ENCODE measurements around the gene CDC14A. TPM values are rescaled to one million over a fixed set of nuclear protein-coding genes. Genes with fewer than 3 reads are reported as not detected.
A peak's percentile ranks its signal among the peaks of the same experiment; 100 is the strongest.

Gene CDC14A
- total RNA-seq, 1 donor from 2014 or later, result 16.8 TPM

DNA sequence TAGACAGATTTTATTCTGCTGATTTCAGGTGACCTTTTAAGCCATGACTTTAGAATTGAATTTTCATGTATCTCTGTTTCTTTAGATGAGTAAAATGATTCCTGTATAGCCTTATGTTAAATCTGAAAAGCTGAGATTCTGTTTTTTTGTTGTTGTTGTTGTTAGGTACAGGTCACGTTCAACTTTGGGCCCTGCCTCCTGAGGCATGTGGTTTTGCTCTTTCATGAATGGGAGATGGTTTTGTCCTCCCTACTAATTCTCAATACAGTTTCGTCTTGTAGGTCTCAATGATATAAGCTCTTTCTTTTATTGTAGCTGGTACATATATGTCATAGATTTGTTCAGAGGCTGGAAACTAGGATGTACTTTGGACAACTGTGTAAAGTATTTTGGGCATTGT is 79.6 kb downstream of the CDC14A start:
- intact Hi-C loops (cut with DNase I), result no loop called here
- no peak for ATAC-seq

DNA sequence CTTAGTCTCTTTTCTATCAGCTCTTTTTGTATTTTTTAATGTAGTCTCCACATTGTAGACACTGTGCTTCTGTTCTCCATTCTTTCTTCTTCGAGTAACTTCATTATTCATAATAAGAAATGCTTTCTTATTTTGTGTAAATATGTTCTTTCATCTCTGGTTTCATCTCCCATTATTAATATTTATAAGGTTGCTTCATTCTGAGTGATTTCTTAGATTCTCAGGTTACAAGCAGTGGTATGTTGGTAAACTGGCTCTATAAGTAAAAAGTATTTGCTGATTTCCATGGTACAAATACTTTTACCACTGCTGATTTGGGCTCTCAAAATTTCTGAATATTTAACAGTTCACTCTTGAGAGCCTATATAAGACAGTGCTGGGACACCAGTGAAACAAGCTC is 81.3 kb downstream of the CDC14A start:
- intact Hi-C loops (cut with DNase I), result no loop called here
- ATAC-seq, result no peak

More for the DNA sequence above, 79.6 kb downstream of the CDC14A start:
- no peak for DNase-seq (ENCODE audit: low spot score)

DNA sequence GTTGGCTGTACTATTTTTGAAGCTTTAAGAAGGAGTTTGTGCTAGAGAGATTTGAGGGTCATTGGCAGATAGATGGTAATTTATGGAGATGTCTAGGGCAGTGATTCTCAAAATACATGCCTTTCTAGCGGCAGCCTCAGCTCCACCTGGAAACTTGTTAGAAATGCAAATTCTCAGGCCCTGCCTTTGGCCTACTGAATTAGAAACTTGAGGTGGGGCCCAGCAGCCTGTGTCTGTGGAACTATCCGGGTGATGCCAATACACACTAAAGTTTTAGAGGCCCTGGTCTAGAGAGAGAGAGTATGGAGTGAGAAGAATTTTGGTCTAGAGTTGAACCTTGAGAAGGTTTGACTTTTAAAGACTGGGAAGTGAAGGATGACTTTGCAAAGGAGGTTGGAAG is 82.5 kb downstream of the CDC14A start:
- no peak for ATAC-seq
- DNase-seq (ENCODE audit: low spot score), result no peak
- intact Hi-C loops (cut with DNase I), result no loop called here

More for the DNA sequence above, 81.3 kb downstream of the CDC14A start:
- no peak for DNase-seq (ENCODE audit: low spot score)

DNA sequence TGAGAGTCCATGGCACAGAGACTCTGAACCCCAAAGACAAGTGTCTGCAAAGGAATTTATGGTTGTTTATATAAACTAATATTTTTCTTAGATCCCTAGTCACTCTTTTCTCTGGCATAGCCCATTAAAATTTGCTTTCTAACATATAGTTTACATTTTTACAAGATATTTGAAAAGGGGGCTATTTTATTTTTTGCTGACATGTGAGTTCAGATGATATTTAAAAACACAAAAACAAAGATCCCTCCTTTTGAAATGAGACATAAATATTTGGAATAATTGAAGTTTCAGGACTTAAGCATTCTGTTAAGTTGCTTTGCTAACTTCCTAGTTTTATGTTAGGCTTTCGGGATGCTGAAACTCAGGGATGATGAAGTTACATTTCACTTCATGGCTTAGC is 86.1 kb downstream of the CDC14A start:
- ATAC-seq (no peak), DNase-seq (ENCODE audit: low spot score) (no peak)
- intact Hi-C loops (cut with DNase I), result no loop called here

DNA sequence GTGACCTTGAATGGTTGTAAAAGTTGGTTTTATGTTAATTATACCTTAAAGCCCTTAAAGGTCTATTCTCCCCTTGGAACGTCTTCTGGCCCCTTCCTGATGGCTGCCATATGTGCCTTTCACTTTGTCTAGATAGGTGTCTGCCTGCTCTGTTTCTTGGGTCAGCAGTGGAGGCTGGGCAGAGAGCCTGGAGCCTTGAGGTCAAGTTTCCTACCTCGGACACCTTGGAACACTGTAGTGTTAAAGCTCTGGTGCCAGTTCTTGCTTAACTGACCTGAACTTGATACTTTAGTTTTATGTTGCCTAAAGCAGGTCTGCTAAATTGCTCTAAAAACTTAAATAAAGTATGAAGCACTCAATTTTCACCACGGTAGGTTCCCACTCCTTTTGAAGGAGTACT is 86.5 kb downstream of the CDC14A start:
- intact Hi-C loops (cut with DNase I), result no loop called here
- ATAC-seq, result no peak
- DNase-seq (ENCODE audit: low spot score), result no peak

DNA sequence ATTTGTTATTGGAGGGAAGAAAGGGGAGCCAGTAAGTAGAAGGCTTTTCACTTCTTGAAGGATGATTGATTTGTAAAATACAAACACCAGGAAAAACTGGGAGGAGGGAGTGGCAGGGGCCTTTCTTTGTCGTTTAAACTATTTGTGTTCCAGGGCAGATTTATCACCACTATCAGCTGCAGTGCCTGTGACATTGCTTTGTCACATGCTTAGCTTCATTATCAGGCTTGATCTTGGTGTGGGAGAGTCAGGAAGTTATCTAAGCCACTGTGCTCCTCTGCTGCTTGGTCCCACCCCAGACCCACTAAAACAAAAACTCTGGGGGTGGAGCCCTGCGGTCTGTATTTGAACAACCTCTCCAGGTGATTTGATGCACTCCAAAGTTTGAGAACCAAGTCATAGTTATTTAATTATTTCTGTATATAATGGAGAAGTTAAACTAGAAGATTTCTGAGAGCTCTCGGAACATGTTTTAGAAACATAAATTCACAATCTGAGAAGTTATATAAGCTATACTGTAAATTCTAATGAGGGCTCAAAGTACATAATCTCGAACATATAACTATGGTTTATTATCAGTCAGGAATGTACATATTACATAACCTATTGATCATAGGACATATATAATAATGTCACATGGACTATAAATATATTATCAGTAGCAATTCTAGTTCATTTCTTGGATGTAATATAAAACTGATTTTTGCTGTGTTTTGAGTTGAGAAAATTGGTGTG is 87.9 kb downstream of the CDC14A start:
- DNase-seq (ENCODE audit: low spot score) (no peak), ATAC-seq (peak; percentile 58)
- intact Hi-C loops (cut with DNase I), result no loop called here

DNA sequence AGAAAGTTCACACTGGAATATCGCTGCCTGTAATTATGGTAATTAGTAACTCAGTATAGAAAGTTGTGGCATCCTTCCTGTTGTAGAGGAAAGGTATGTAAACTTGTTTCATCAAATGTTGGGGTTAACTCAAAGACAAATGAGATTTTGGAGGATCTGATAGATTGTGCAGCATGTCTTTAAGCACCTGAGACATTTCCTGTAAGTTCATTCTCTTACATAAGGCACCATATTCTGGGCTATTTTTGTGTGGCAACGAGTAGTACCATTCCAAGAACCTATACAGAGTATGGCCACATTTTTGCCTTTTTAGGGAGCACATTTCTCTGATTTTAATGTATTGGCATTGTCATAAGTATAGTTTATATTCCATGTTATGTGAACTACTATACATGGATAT is 88.8 kb downstream of the CDC14A start:
- ATAC-seq, result no peak
- intact Hi-C loops (cut with DNase I), result no loop called here
- DNase-seq (ENCODE audit: low spot score), result no peak

DNA sequence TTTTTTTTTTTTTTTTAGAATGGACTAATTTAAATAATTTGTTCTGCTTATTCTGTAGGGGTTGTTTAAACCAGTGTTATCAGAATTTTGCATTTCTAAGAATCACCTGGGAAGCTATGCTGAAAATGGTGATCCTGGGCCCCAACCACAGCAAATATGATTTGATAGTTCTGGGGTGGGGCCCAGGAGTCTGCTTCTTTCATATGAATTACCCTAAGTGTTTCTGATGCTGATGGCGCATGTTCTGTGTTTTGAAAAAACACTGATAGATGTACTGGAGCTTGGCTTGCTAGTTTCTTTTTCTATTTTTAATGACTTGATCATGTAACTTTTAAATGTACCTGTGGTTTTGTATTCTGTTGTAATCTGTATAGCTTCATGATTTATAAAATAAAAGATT is 89.3 kb downstream of the CDC14A start:
- intact Hi-C loops (cut with DNase I), result no loop called here
- no peak for ATAC-seq
- no peak for DNase-seq (ENCODE audit: low spot score)

DNA sequence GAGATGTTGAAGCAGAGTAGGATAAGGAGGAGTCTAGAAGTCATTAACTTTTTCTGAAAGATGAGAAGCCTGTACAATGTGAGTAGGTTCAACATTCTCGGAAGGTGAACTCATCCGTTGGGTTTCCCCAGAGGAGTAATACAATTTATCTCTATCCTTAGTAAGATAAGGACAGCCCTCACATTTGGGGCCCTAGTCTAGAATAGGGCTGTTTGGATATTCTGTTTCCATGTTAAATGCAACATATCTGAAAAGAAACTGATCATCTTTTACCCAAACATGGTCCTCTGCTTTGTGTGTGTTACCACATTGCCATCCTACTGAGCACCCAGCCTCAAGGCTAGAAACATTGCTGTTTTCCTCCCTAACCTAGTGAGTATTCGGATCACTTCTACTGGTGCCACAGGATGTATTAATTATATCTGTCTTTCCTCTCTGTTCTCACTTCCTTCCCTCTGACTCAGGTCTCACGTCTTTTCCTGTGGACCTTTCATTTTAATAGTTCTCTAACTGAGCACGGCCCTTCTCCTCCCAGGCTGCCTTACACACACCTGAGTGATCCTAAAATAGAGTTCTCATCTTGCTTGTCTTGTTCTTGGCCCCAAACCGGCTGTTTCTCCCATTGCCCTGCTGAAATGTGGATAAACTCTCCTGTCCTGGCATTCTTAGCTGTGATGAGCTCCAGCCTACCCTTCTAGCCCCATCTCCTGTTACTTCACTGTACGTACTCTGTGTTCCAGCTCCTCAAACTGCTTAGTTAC is 91.7 kb downstream of the CDC14A start:
- intact Hi-C loops (cut with DNase I), result no loop called here
- peak; percentile 20 for ATAC-seq
- no peak for DNase-seq (ENCODE audit: low spot score)

DNA sequence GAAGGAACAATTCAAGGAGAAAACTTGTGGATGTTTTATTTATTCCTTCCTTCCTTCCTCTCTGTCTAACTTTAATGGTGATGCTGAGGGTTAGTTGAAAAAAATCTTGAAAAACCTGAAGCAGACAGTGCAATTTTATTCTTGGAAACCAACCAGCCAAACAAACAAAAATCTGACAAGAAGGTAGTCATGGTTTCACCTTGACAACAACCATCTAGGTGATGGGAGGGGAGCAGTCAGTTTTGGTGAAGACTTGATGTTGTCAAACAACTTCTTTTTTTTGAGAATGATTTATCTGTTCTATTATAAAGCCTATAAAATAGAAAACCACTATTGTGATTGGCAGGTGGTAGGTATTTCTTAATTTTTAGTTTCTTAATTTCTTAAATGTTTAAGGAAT is 93.3 kb downstream of the CDC14A start:
- no peak for ATAC-seq
- DNase-seq (ENCODE audit: low spot score), result no peak
- intact Hi-C loops (cut with DNase I), result no loop called here

DNA sequence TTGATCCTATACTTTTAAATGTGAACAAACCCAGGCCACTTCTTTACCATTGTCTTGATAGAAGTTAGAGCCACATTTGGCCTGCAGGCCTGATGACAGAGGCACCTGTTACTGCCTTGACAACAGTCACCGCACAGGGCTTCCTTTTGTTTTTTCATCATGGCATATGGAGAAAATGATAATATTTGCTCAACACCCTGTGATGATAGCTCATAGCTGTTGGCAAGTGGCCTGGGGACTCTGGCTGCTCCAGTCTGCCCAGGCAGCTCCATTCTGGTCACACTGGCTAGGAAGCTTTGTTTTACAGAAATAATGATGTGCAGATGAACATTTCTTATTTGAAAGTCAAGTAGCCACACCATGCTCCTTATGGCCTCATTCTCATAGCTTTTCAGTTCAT is 96.1 kb downstream of the CDC14A start:
- ATAC-seq (no peak), DNase-seq (ENCODE audit: low spot score) (no peak)
- intact Hi-C loops (cut with DNase I), result no loop called here

DNA sequence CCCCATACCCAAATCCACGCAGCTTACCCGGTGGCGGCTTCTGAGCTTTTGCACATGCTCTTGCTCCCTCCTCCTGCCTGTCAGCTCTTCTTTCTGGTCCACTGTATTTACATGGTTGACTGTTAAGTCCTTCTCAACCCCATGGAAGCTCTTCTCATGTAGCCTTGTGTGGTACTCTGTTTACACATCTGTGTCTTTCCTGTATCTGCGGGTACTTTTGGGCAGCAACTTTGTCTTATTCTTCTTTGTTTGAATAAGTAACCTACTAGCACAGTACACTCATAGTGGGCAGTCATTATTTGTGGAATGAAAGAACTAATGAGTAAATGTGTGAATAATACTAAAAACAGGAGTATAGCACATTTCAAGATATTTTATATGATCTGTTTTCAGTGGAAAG is 97.2 kb downstream of the CDC14A start:
- ATAC-seq (no peak), DNase-seq (ENCODE audit: low spot score) (no peak)
- intact Hi-C loops (cut with DNase I), result no loop called here

DNA sequence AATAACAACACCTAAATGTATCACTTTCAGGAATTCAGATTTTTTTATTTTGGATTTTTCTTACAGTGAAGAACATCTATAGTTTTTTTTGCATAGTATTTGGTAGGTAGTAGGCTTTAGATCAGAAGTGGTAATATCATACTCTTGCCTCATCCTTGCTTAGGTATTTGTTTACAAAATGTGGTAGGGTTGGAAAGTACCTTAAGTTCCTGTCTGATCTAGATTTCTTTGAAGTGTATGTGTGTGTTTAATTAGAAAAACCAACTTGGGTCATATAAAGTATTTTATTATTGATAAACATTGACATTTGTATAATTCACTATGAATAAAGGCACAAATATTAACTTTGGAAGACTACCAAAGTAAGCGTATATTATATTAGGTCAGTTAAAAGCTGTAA is 100.3 kb downstream of the CDC14A start:
- ATAC-seq (no peak), DNase-seq (ENCODE audit: low spot score) (no peak)
- intact Hi-C loops (cut with DNase I), result no loop called here

DNA sequence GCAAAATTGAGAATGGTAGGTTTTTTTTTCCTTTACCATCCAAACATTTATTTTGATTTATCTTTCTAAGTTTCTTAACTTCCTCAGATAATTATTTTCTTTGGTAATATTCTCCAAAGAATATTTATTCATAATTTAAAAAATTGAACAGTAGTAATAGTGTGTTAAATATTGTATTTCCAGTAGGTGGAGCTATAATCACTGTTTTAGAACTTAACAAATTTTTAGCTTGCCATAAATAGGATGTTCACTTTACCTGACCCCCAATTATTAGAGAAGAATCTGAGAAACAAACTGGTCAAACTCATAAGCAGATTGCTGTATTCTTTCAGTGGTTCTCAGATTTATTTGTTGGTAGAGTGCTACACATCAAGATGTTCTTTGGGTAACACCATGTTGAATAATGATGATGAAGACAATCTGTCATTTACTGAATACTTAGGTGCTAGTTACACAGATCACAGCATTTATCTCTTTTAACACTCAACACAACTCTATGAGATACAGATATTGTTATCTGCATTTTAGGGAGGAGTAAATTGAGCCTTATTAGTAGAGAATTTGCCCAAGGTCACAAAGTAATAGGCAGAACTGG is 103.3 kb downstream of the CDC14A start:
- intact Hi-C loops (cut with DNase I), result no loop called here
- no peak for ATAC-seq
- DNase-seq (ENCODE audit: low spot score), result no peak

DNA sequence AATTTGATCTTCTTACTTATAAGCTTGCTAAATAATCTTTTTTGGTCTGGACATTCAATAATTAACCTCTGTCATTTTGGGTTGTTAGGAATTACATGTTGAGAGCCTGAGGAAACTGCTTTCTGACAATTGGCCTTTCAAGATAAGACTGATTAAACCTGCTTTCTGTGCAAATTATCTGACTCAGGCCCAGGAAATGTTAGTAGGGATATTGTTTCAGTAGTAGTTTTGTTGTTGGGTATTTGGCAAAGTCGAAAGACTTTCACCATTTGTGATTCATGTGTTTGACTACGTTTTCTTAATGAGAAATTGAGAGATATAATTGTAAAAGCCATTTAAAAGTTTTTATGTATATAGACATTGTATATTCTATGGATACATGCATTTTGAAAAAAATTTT is 104.6 kb downstream of the CDC14A start:
- intact Hi-C loops (cut with DNase I), result no loop called here
- DNase-seq (ENCODE audit: low spot score), result no peak
- no peak for ATAC-seq

DNA sequence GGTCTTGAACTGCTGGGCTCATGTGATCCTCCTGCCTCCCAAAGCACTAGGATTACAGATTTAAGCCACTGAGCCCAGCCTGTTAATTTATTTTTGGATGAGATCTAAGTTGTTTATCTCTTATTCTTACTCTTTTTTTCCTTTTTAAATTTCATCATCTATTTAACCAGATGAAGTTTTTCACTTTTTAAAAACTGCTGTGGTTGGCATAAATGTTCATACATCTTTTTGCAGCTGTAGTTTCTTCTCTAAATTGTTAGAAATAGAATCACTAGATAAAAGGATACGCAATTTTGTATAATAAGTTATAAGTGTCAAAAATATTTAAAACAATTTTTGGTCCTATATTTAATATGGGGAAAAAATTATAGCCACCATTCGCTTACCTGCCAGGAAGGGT is 105.4 kb downstream of the CDC14A start:
- ATAC-seq, result no peak
- no peak for DNase-seq (ENCODE audit: low spot score)
- intact Hi-C loops (cut with DNase I), result no loop called here

DNA sequence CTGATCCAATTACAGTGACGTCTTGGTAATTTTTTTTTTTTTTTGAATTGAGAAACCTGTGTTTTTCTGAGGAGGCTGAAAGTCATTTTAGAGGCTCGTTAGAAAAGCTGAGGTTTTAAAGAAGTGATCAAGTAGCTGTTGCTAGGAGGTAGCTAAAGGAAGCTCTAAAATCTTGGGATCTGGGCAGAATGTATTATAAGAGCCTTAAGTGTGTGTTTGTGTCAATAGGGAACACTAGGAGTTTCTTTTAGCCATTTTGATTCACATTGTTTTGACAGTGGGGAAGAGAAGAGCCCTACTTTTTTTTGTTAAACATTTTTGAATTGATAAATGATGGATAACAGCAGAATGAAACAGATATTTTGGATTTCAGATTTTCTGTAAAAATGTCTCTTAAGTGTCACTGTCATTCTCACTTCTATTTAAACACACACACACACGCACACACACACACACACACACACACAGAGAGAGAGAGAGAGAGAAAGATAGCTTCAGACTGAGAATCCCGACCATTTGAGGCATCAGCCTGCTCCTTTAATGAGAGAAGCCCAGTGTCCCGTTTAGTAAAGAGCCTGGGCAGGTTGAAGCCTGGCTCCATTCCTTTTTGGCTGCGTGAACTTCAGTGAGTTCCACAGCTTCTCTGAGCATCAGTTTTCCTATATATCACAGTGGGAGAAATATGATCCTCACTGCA is 106.5 kb downstream of the CDC14A start:
- ATAC-seq, result no peak
- DNase-seq (ENCODE audit: low spot score), result no peak
- intact Hi-C loops (cut with DNase I), result no loop called here

DNA sequence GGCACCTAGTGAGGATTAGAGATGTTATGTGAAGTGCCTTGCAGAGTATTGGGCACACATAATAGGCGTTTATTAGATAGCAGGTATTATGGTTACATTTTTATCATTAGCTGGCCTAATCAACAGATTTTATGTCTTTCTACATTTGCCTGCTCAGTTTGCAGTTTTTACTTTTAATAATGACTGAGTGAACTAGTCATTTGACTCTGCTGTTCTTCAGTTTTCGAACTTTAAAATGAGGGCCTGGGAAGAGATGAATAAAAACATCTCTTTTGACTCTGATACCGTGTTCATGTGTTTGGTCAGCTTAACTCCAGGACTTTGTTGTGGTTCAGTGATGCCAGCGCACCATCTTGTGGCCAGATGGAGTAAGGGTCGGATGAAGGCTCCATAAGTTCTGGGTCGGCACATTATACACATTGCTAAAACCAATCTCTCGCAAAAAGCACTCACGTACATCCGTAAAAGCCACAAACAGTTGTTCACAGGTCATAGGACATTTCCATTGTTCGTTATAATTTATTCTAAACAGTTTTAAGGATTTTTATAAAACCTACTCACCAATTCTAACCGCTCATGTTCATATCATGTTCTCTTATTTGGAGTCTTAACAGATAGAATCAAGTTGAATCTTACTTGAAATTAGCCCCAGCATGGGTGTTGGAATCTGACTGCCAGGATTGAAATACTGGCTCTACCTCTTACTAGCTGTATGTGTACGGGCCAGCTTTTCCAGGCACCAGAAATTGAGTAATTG is 107.2 kb downstream of the CDC14A start:
- DNase-seq (ENCODE audit: low spot score), result peak; percentile 84
- ATAC-seq, result peak; percentile 77
- intact Hi-C loops (cut with DNase I), result no loop called here

DNA sequence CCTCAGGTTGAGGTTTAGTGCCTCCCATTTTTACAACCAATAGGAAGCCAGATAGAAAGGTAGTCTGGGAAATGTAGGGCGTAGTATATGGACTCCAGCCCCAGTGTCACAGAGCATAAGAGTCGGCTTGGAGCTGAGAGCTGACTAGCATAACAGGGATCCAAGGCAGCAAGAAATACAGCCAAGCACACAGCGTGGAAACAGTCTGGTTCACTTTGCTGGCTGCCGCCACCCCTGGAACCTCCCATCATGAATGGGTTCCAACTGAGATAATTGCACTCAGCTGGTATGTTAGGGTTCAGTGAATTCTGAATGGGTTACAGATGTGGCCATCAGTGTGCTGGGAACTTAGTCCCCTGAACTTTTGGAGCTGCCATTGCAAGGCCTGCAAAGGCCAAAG is 108.9 kb downstream of the CDC14A start:
- intact Hi-C loops (cut with DNase I), result no loop called here
- peak; percentile 72 for DNase-seq (ENCODE audit: low spot score)
- peak; percentile 95 for ATAC-seq
